ENCODE results near the gene CD83. TPM values are rescaled to one million over a fixed set of nuclear protein-coding genes. Genes with fewer than 3 reads are reported as not detected.

The CD83 gene
- polyA plus RNA-seq, 4 donors, result 10.0 to 16.4 (median 12.4) TPM

Other genes with a start within 250 kb of the CD83 start
- gene RNF182, start 192.8 kb upstream of the CD83 start, polyA plus RNA-seq (ENCODE audit: insufficient read length in 4 of 4), result 1 to 10 TPM in 3 of 4 donors, under 1 TPM in 1; 0.98 to 3.3 (median 2.8) TPM